ENCODE results near the gene NOXA1. TPM values are rescaled to one million over a fixed set of nuclear protein-coding genes. Genes with fewer than 3 reads are reported as not detected.
"Not testable (repeated sequence)": the region's sequence is repeated elsewhere in the genome, so short reads cannot be mapped to it uniquely, and the experiment has no call there.

The NOXA1 gene
- total RNA-seq, 3 donors from 2014 or later = 0.34 to 0.82 (median 0.46) TPM

GRCh38 chr9:137383081-137383783, 40.0 kb upstream of the NOXA1 start:
- Mint-ChIP-seq H3K9me3 (no peaks in the 10 kb centered on the region), H3K4me3 (no peak overlapping the region), H3K4me1 (ENCODE audit: low read depth) (peaks cover 12% of the 10 kb centered on the region), H3K36me3 (ENCODE audit: insufficient read depth) (no peaks in the 10 kb centered on the region), H3K27me3 (ENCODE audit: low read depth) (no peaks in the 10 kb centered on the region)
- ATAC-seq (no peak), DNase-seq (no peak)

- H3K36me3 Mint-ChIP-seq (ENCODE audit: insufficient read depth) = no peaks in the 10 kb centered on the region
- peaks cover 12% of the 10 kb centered on the region for H3K4me1 Mint-ChIP-seq (ENCODE audit: low read depth)
- no peak overlapping the region for H3K4me3 Mint-ChIP-seq
- DNase-seq = no peak
- no peak for ATAC-seq
- no peaks in the 10 kb centered on the region for H3K27me3 Mint-ChIP-seq (ENCODE audit: low read depth)
- H3K9me3 Mint-ChIP-seq = no peaks in the 10 kb centered on the region
Measured at GRCh38 chr9:137383784-137384756, 39.1 kb upstream of the NOXA1 start.

GRCh38 chr9:137385061-137385655, 38.0 kb upstream of the NOXA1 start:
- ATAC-seq = no peak
- H3K4me1 Mint-ChIP-seq (ENCODE audit: low read depth) = peaks cover 12% of the 10 kb centered on the region
- H3K4me3 Mint-ChIP-seq = no peak overlapping the region
- H3K9me3 Mint-ChIP-seq = no peaks in the 10 kb centered on the region
- no peaks in the 10 kb centered on the region for H3K27me3 Mint-ChIP-seq (ENCODE audit: low read depth)
- H3K36me3 Mint-ChIP-seq (ENCODE audit: insufficient read depth) = no peaks in the 10 kb centered on the region
- no peak for DNase-seq

- H3K4me1 Mint-ChIP-seq (ENCODE audit: low read depth) = peaks cover 14% of the 10 kb centered on the region
- H3K27me3 Mint-ChIP-seq (ENCODE audit: low read depth); H3K4me3 Mint-ChIP-seq; ATAC-seq; H3K9me3 Mint-ChIP-seq; H3K36me3 Mint-ChIP-seq (ENCODE audit: insufficient read depth); DNase-seq: not testable (repeated sequence)
Measured at GRCh38 chr9:137386507-137387113, 36.6 kb upstream of the NOXA1 start.

- Mint-ChIP-seq H3K27me3 (ENCODE audit: low read depth) (no peaks in the 10 kb centered on the region), H3K4me1 (ENCODE audit: low read depth) (peaks cover 14% of the 10 kb centered on the region), H3K4me3 (peak overlapping the region; percentile 53), H3K36me3 (ENCODE audit: insufficient read depth) (no peaks in the 10 kb centered on the region), H3K9me3 (no peaks in the 10 kb centered on the region)
- ATAC-seq = peak; percentile 78 to 92
- DNase-seq = peak; percentile 33
Measured at GRCh38 chr9:137387114-137387890, 35.9 kb upstream of the NOXA1 start.

GRCh38 chr9:137387891-137388560, 35.2 kb upstream of the NOXA1 start:
- ATAC-seq = peak in 1 of 2 donors; percentile 4
- H3K36me3 Mint-ChIP-seq (ENCODE audit: insufficient read depth) = no peaks in the 10 kb centered on the region
- H3K27me3 Mint-ChIP-seq (ENCODE audit: low read depth) = no peaks in the 10 kb centered on the region
- peak overlapping the region; percentile 53 for H3K4me3 Mint-ChIP-seq
- DNase-seq = no peak
- H3K9me3 Mint-ChIP-seq = no peaks in the 10 kb centered on the region
- peaks cover 14% of the 10 kb centered on the region for H3K4me1 Mint-ChIP-seq (ENCODE audit: low read depth)

GRCh38 chr9:137388589-137389427, 34.4 kb upstream of the NOXA1 start:
- Mint-ChIP-seq H3K9me3 (no peaks in the 10 kb centered on the region), H3K36me3 (ENCODE audit: insufficient read depth) (no peaks in the 10 kb centered on the region), H3K4me3 (no peak overlapping the region), H3K4me1 (ENCODE audit: low read depth) (peaks cover 14% of the 10 kb centered on the region), H3K27me3 (ENCODE audit: low read depth) (no peaks in the 10 kb centered on the region)
- ATAC-seq (no peak), DNase-seq (no peak)

GRCh38 chr9:137389428-137389746, 33.8 kb upstream of the NOXA1 start:
- ATAC-seq = no peak
- DNase-seq = no peak
- Mint-ChIP-seq H3K9me3 (no peaks in the 10 kb centered on the region), H3K36me3 (ENCODE audit: insufficient read depth) (no peaks in the 10 kb centered on the region), H3K4me1 (ENCODE audit: low read depth) (peaks cover 14% of the 10 kb centered on the region), H3K27me3 (ENCODE audit: low read depth) (no peaks in the 10 kb centered on the region), H3K4me3 (no peak overlapping the region)

GRCh38 chr9:137390553-137391410, 32.4 kb upstream of the NOXA1 start:
- DNase-seq (no peak), ATAC-seq (no peak)
- H3K4me3 Mint-ChIP-seq = no peak overlapping the region
- peaks cover 14% of the 10 kb centered on the region for H3K4me1 Mint-ChIP-seq (ENCODE audit: low read depth)
- no peaks in the 10 kb centered on the region for H3K36me3 Mint-ChIP-seq (ENCODE audit: insufficient read depth)
- H3K9me3 Mint-ChIP-seq = no peaks in the 10 kb centered on the region
- no peaks in the 10 kb centered on the region for H3K27me3 Mint-ChIP-seq (ENCODE audit: low read depth)

- H3K27me3 Mint-ChIP-seq (ENCODE audit: low read depth) = no peaks in the 10 kb centered on the region
- no peaks in the 10 kb centered on the region for H3K9me3 Mint-ChIP-seq
- H3K36me3 Mint-ChIP-seq (ENCODE audit: insufficient read depth) = no peaks in the 10 kb centered on the region
- peaks cover 11% of the 10 kb centered on the region for H3K4me1 Mint-ChIP-seq (ENCODE audit: low read depth)
- no peak overlapping the region for H3K4me3 Mint-ChIP-seq
- DNase-seq (no peak), ATAC-seq (no peak)
Measured at GRCh38 chr9:137391411-137391754, 31.8 kb upstream of the NOXA1 start.

- no peak overlapping the region for H3K4me3 Mint-ChIP-seq
- H3K36me3 Mint-ChIP-seq (ENCODE audit: insufficient read depth) = no peaks in the 10 kb centered on the region
- no peaks in the 10 kb centered on the region for H3K27me3 Mint-ChIP-seq (ENCODE audit: low read depth)
- ATAC-seq (no peak), DNase-seq (no peak)
- H3K9me3 Mint-ChIP-seq = no peaks in the 10 kb centered on the region
- H3K4me1 Mint-ChIP-seq (ENCODE audit: low read depth) = peaks cover 10% of the 10 kb centered on the region
Measured at GRCh38 chr9:137392232-137393007, 30.8 kb upstream of the NOXA1 start.

Data from activated T-cell treated with anti-CD3 and anti-CD28 coated beads, Interleukin-2, amount 50 U/mL, for 4 hours (primary cell).